ENCODE data around the gene PNPLA6.
"Not testable (repeated sequence)": the region's sequence is repeated elsewhere in the genome, so short reads cannot be mapped to it uniquely, and the experiment has no call there.

The PNPLA6 gene

DNA sequence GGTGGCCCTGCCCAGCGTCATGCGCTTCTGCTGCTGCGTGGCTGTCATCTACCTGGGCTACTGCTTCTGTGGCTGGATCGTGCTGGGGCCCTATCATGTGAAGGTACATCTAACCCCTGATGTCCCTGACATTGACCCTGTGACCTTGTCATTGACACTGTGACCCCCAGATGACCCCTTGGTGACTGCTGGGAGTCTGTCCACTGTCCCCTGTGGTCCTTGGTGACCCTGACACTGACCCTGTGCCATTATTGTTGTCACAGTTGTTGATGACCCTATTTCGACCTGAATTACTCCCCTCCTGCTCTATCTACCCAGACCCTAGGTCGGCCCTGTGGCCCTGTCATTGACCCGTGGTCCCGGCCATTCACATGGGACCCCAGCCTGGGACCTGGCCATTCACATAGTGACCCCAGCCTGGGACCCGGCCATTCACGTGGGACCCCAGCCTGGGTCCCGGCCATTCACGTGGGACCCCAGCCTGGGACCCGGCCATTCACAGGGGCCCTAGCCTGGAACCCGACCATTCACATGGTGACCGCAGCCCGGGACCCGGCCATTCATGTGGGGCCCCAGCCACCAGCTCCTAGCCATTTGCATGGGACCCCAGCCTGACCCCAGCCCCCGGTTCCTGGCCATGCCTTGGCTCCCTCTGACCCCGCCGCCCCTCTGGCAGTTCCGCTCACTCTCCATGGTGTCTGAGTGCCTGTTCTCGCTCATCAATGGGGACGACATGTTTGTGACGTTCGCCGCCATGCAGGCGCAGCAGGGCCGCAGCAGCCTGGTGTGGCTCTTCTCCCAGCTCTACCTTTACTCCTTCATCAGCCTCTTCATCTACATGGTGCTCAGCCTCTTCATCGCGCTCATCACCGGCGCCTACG lies 5.7 kb upstream of the PNPLA6 start:
- Histone ChIP-seq H3K36me3 (peaks cover 53% of the 10 kb centered on the region), H3K27ac (no peak overlapping the region), H3K9me3 (no peaks in the 10 kb centered on the region), H3K27me3 (peaks cover 15% of the 10 kb centered on the region), H3K4me3 (ENCODE audit: low read depth in 1 of 2, low read length in 1 of 2) (no peak overlapping the region), H3K4me1 (ENCODE audit: control insufficient read depth in 1 of 2, insufficient read depth in 1 of 2, low read depth in 1 of 2, low read length in 1 of 2) (peaks cover 14 to 24% of the 10 kb centered on the region in 2 experiments)
- TF ChIP-seq, protein P1, sequence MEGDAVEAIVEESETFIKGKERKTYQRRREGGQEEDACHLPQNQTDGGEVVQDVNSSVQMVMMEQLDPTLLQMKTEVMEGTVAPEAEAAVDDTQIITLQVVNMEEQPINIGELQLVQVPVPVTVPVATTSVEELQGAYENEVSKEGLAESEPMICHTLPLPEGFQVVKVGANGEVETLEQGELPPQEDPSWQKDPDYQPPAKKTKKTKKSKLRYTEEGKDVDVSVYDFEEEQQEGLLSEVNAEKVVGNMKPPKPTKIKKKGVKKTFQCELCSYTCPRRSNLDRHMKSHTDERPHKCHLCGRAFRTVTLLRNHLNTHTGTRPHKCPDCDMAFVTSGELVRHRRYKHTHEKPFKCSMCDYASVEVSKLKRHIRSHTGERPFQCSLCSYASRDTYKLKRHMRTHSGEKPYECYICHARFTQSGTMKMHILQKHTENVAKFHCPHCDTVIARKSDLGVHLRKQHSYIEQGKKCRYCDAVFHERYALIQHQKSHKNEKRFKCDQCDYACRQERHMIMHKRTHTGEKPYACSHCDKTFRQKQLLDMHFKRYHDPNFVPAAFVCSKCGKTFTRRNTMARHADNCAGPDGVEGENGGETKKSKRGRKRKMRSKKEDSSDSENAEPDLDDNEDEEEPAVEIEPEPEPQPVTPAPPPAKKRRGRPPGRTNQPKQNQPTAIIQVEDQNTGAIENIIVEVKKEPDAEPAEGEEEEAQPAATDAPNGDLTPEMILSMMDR (IDR thresholded peaks at IDR 0.05), result no peak

DNA sequence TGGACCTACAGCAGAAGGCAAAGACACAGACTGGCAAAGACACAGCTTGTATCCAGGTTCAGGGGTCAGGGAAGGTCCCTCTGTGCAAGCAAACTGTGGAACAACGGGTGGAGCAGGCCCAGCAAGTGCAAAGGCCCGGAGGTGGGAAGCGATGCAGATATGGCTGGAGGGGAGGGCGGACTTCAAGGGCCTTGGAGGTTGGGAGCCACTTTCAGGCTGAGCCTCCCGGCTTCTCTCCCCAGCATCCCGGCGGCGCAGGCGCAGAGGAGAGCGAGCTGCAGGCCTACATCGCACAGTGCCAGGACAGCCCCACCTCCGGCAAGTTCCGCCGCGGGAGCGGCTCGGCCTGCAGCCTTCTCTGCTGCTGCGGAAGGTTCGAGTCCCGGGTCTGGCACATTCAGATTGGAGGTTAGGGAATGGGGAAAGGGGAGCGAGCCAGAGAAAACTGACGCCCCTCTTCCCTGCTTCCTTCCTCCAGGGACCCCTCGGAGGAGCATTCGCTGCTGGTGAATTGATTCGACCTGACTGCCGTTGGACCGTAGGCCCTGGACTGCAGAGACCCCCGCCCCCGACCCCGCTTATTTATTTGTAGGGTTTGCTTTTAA lies 2.1 kb upstream of the PNPLA6 start:
- Histone ChIP-seq H3K4me1 (ENCODE audit: control insufficient read depth in 1 of 2, insufficient read depth in 1 of 2, low read depth in 1 of 2, low read length in 1 of 2) (peaks cover 37 to 38% of the 10 kb centered on the region in 2 experiments), H3K27ac (no peak overlapping the region), H3K27me3 (peaks cover 17% of the 10 kb centered on the region), H3K36me3 (peaks cover 45% of the 10 kb centered on the region), H3K9me3 (no peaks in the 10 kb centered on the region), H3K4me3 (ENCODE audit: low read depth in 1 of 2, low read length in 1 of 2) (peak overlapping the region; percentile 91 to 99)
- TF ChIP-seq, protein P1 (IDR thresholded peaks at IDR 0.05), result no peak

DNA sequence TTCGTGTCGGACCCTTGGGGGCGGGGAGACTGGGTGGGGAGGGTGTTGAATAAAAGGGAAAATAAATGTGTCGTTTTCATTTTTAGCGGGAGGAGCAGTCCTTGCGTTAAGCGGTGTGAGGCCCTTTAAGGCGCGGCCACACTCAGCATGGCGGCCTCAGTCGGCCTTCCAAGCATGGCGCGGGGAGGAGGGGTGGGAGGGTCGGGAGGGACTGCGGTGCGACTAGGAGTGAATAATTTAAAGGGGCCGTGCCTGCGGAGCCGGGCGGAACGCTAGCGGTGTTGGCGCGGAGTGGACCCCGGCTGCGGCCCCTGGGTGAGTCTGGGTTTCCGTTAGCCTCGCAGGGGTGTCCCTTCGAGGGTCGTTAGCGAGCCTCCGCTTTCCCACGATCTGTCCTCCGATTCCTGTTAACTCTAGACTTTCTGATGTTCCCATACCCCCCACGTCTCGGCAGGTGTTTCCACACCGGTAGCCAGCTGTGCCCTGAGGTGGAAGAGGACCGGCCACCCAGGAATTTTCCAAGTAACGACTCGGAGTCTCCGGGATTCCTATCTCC lies 1.5 kb upstream of the PNPLA6 start:
- Histone ChIP-seq H3K27me3 (peaks cover 17% of the 10 kb centered on the region), H3K4me3 (ENCODE audit: low read depth in 1 of 2, low read length in 1 of 2) (peak overlapping the region; percentile 91 to 99), H3K4me1 (ENCODE audit: control insufficient read depth in 1 of 2, insufficient read depth in 1 of 2, low read depth in 1 of 2, low read length in 1 of 2) (peaks cover 37 to 38% of the 10 kb centered on the region in 2 experiments), H3K27ac (no peak overlapping the region), H3K9me3 (no peaks in the 10 kb centered on the region), H3K36me3 (peaks cover 44% of the 10 kb centered on the region)
- TF ChIP-seq, protein P1 (IDR thresholded peaks at IDR 0.05), result no peak

DNA sequence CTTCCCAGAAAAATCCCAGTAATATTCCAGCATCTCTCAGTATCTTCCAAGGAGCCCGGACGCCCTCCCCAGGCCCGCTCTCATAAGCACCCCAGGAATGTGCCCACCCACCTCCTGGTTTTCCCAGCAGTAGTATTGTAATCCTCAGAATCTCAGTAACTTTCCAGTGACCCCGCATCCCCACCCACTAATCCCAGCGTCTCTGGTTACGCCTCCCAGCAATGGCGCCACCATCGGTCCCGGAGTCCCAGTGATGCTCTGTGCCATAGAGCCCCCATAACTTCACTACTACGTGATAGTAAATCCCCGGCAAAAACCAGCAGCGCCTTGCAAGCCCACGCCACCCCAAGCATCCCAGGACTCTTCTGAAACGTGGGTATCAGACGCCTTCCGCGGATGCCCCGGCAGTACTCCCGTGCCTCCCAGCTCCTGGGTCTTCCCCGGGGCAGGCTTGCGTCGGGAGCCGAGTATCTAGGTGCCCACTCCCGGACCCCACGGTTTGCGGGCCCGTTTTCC lies 928 bp upstream of the PNPLA6 start:
- Histone ChIP-seq H3K27me3 (peaks cover 17% of the 10 kb centered on the region), H3K27ac (peak overlapping the region; percentile 76), H3K4me1 (ENCODE audit: control insufficient read depth in 1 of 2, insufficient read depth in 1 of 2, low read depth in 1 of 2, low read length in 1 of 2) (peaks cover 37 to 38% of the 10 kb centered on the region in 2 experiments), H3K36me3 (peaks cover 43% of the 10 kb centered on the region), H3K4me3 (ENCODE audit: low read depth in 1 of 2, low read length in 1 of 2) (peak overlapping the region; percentile 91 to 99), H3K9me3 (no peaks in the 10 kb centered on the region)
- TF ChIP-seq, protein P1 (IDR thresholded peaks at IDR 0.05), result no peak

DNA sequence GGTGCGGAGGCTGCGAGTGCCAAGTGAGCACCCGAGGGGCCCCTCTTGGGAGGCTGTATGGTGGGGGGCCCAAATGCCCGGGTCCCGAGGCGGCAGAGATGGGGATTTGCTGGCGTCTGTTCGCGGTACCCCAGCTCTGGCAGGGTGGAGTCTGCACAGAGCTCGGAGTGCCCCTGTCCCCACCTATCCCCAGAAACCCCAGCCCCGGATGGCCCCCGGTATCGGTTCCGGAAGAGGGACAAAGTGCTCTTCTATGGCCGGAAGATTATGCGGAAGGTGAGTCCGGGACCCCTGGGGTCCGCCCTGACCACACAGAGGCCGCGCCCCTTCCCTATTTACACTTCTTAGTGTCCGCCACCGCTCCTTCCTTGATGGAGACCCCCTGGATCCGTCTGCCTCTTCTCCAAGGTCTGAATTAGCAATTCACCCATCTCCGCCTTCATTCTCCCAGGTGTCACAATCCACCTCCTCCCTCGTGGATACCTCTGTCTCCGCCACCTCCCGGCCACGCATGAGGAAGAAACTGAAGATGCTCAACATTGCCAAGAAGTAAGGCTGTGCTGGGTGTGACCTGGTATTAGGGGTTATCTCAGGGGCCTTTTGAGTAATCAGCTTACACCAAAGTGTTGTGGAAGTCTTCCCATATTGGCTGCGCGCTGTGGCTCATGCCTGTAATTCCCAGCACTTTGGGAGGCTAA lies 630 bp downstream of the PNPLA6 start:
- Histone ChIP-seq H3K4me1 (ENCODE audit: control insufficient read depth in 1 of 2, insufficient read depth in 1 of 2, low read depth in 1 of 2, low read length in 1 of 2) (peaks cover 37 to 38% of the 10 kb centered on the region in 2 experiments), H3K9me3 (no peaks in the 10 kb centered on the region), H3K27me3 (peaks cover 17% of the 10 kb centered on the region), H3K27ac (peak overlapping the region; percentile 76), H3K4me3 (ENCODE audit: low read depth in 1 of 2, low read length in 1 of 2) (peak overlapping the region; percentile 91 to 99), H3K36me3 (peaks cover 47% of the 10 kb centered on the region)
- TF ChIP-seq, protein P1 (IDR thresholded peaks at IDR 0.05), result no peak

DNA sequence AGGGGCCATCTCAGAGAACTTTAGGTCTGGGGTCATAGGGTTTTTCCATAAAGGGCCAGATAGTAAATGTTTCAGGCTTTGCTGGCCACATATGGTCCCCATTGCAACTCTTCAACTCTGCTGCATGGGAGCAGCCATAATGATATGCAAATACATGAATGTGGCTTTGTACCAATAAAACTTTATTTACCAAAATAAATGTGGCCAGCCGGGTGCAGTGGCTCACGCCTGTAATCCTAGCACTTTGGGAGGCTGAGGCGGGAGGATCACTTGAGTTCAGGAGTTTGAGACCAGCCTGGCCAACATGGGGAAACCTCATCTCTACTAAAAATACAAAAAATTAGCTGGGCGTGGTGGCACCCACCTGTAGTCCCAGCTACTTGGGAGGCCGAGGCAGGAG lies 3.5 kb downstream of the PNPLA6 start:
- not testable (repeated sequence) for H3K27ac ChIP-seq; H3K4me3 ChIP-seq (ENCODE audit: low read depth in 1 of 2, low read length in 1 of 2); H3K9me3 ChIP-seq; H3K27me3 ChIP-seq
- Histone ChIP-seq H3K36me3 (peaks cover 57% of the 10 kb centered on the region), H3K4me1 (ENCODE audit: control insufficient read depth in 1 of 2, insufficient read depth in 1 of 2, low read depth in 1 of 2, low read length in 1 of 2) (peaks cover 42 to 47% of the 10 kb centered on the region in 2 experiments)

All from neutrophil (primary cell).